ENCODE data around the gene SH3GL2. TPM values are rescaled to one million over a fixed set of nuclear protein-coding genes. Genes with fewer than 3 reads are reported as not detected.
"Not testable (repeated sequence)": the region's sequence is repeated elsewhere in the genome, so short reads cannot be mapped to it uniquely, and the experiment has no call there.

SH3GL2 gene
- total RNA-seq, 2 experiments from 2014 or later = not detected

- Mint-ChIP-seq H3K36me3 (ENCODE audit: low read depth) (no peaks in the 10 kb centered on the region), H3K27me3 (ENCODE audit: low read depth) (no peaks in the 10 kb centered on the region), H3K4me1 (ENCODE audit: low read depth) (no peaks in the 10 kb centered on the region), H3K4me3 (no peak overlapping the region), H3K9me3 (ENCODE audit: insufficient read depth) (peaks cover 13% of the 10 kb centered on the region), H3K27ac (no peak overlapping the region)
- ATAC-seq = no peak
- ChIA-PET CTCF (no interaction called here), POLR2A (no interaction called here)
- no peak for DNase-seq
Measured at GRCh38 chr9:17735859-17736258, 157.0 kb downstream of the SH3GL2 start.

- no peak for DNase-seq
- CTCF ChIA-PET = no interaction called here
- no peak overlapping the region for H3K27ac Mint-ChIP-seq
- no peaks in the 10 kb centered on the region for H3K4me1 Mint-ChIP-seq (ENCODE audit: low read depth)
- no peak for ATAC-seq
- no peaks in the 10 kb centered on the region for H3K36me3 Mint-ChIP-seq (ENCODE audit: low read depth)
- POLR2A ChIA-PET = no interaction called here
- no peak overlapping the region for H3K4me3 Mint-ChIP-seq
- no peaks in the 10 kb centered on the region for H3K9me3 Mint-ChIP-seq (ENCODE audit: insufficient read depth)
- no peaks in the 10 kb centered on the region for H3K27me3 Mint-ChIP-seq (ENCODE audit: low read depth)
Measured at GRCh38 chr9:17739022-17739421, 160.2 kb downstream of the SH3GL2 start.

DNA sequence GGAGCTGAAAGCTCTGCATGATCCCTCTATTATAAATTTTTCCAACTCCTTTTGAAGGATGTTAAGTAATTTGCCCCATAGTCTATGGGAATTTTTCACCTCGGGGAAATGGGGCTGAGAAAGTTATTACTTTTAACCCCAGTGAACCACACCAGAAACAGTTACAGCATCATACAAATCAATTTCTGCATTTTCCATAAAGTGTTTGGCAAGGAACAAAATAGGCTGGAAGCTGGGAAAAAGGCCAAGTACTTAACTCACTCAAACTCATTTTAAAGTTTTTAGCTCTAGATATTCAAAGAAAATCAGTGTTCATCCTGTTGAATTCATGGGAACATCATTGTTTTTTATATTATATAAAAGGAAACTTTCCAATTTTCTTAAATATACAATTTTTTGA lies 160.9 kb downstream of the SH3GL2 start:
- Mint-ChIP-seq H3K4me3 (no peak overlapping the region), H3K4me1 (ENCODE audit: low read depth) (no peaks in the 10 kb centered on the region), H3K36me3 (ENCODE audit: low read depth) (no peaks in the 10 kb centered on the region)

GRCh38 chr9:17742067-17742466 lies 163.2 kb downstream of the SH3GL2 start:
- H3K4me3 Mint-ChIP-seq = no peak overlapping the region
- H3K4me1 Mint-ChIP-seq (ENCODE audit: low read depth) = no peaks in the 10 kb centered on the region
- DNase-seq (no peak), ATAC-seq (no peak)
- peaks cover 7% of the 10 kb centered on the region for H3K9me3 Mint-ChIP-seq (ENCODE audit: insufficient read depth)
- H3K27ac Mint-ChIP-seq = no peak overlapping the region
- no peaks in the 10 kb centered on the region for H3K36me3 Mint-ChIP-seq (ENCODE audit: low read depth)
- no peaks in the 10 kb centered on the region for H3K27me3 Mint-ChIP-seq (ENCODE audit: low read depth)
- POLR2A ChIA-PET = no interaction called here
- CTCF ChIA-PET = no interaction called here

More for the DNA sequence above, 160.9 kb downstream of the SH3GL2 start:
- Mint-ChIP-seq H3K27ac (no peak overlapping the region), H3K27me3 (ENCODE audit: low read depth) (no peaks in the 10 kb centered on the region), H3K9me3 (ENCODE audit: insufficient read depth) (no peaks in the 10 kb centered on the region)
- DNase-seq = no peak
- POLR2A ChIA-PET = no interaction called here
- CTCF ChIA-PET = no interaction called here
- no peak for ATAC-seq

DNA sequence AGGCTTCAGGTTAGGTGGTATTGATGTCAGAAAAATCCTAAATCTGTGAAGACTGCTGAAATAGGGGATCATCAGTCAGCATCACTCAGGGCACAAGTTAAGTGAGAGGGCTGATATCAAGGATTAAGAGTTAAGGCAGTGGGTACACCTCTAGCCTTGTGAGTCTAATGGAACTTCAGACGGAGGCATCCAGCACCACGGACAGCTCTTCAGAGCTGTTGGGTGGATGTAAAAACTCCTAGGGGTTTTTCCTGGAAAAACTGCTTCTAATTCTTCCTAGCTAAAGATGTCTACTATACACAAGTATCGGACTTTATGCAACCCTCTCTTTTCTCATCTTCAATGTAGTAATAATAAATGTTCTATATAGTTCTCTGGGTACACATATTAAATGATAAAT lies 165.9 kb downstream of the SH3GL2 start:
- peaks cover 14% of the 10 kb centered on the region for H3K9me3 Mint-ChIP-seq (ENCODE audit: insufficient read depth)
- DNase-seq = no peak
- no peaks in the 10 kb centered on the region for H3K36me3 Mint-ChIP-seq (ENCODE audit: low read depth)
- H3K27me3 Mint-ChIP-seq (ENCODE audit: low read depth) = no peaks in the 10 kb centered on the region
- ATAC-seq = no peak
- no peaks in the 10 kb centered on the region for H3K4me1 Mint-ChIP-seq (ENCODE audit: low read depth)
- no peak overlapping the region for H3K27ac Mint-ChIP-seq
- CTCF ChIA-PET = no interaction called here
- POLR2A ChIA-PET = no interaction called here
- no peak overlapping the region for H3K4me3 Mint-ChIP-seq

DNA sequence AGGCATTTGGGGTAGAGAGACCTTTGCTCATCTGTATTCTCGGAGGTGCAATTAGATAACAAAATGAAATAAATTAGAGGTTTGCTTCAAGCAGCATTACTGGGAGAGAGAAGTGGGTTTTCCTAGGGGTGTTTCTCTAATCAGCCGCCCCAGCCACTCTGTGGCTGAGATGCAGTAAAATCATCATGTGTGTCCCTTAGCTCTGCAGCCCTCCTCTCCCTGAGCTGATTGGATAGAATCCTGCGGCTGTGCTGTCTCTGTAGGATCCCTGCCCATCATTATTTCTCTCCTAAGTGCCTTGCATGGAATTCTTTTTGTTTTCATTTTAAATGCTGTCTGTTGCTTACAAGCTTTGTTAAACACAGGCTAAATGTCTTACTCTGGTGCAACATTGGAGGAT lies 171.4 kb downstream of the SH3GL2 start:
- POLR2A ChIA-PET = no interaction called here
- H3K4me3 Mint-ChIP-seq = no peak overlapping the region
- H3K36me3 Mint-ChIP-seq (ENCODE audit: low read depth) = no peaks in the 10 kb centered on the region
- CTCF ChIA-PET = no interaction called here
- peaks cover 9% of the 10 kb centered on the region for H3K9me3 Mint-ChIP-seq (ENCODE audit: insufficient read depth)
- H3K27ac Mint-ChIP-seq = no peak overlapping the region
- no peaks in the 10 kb centered on the region for H3K4me1 Mint-ChIP-seq (ENCODE audit: low read depth)
- no peaks in the 10 kb centered on the region for H3K27me3 Mint-ChIP-seq (ENCODE audit: low read depth)
- no peak for ATAC-seq
- no peak for DNase-seq

- POLR2A ChIA-PET = no interaction called here
- no peak for ATAC-seq
Measured at GRCh38 chr9:17751486-17751885, 172.6 kb downstream of the SH3GL2 start.

GRCh38 chr9:17752021-17752420 lies 173.2 kb downstream of the SH3GL2 start:
- peaks cover 7% of the 10 kb centered on the region for H3K9me3 Mint-ChIP-seq (ENCODE audit: insufficient read depth)
- DNase-seq (no peak), ATAC-seq (no peak)
- ChIA-PET POLR2A (no interaction called here), CTCF (no interaction called here)
- no peaks in the 10 kb centered on the region for H3K36me3 Mint-ChIP-seq (ENCODE audit: low read depth)
- no peaks in the 10 kb centered on the region for H3K4me1 Mint-ChIP-seq (ENCODE audit: low read depth)
- H3K4me3 Mint-ChIP-seq = no peak overlapping the region
- H3K27me3 Mint-ChIP-seq (ENCODE audit: low read depth) = no peaks in the 10 kb centered on the region
- H3K27ac Mint-ChIP-seq = no peak overlapping the region

More at GRCh38 chr9:17751486-17751885, 172.6 kb downstream of the SH3GL2 start:
- H3K27ac Mint-ChIP-seq = no peak overlapping the region
- no peaks in the 10 kb centered on the region for H3K27me3 Mint-ChIP-seq (ENCODE audit: low read depth)
- H3K36me3 Mint-ChIP-seq (ENCODE audit: low read depth) = no peaks in the 10 kb centered on the region
- CTCF ChIA-PET = no interaction called here
- H3K4me3 Mint-ChIP-seq = no peak overlapping the region
- DNase-seq = no peak
- peaks cover 7% of the 10 kb centered on the region for H3K9me3 Mint-ChIP-seq (ENCODE audit: insufficient read depth)
- no peaks in the 10 kb centered on the region for H3K4me1 Mint-ChIP-seq (ENCODE audit: low read depth)

GRCh38 chr9:17757816-17758215 lies 178.9 kb downstream of the SH3GL2 start:
- H3K4me3 Mint-ChIP-seq = no peak overlapping the region
- DNase-seq (no peak), ATAC-seq (no peak)
- no peaks in the 10 kb centered on the region for H3K9me3 Mint-ChIP-seq (ENCODE audit: insufficient read depth)
- H3K4me1 Mint-ChIP-seq (ENCODE audit: low read depth) = no peaks in the 10 kb centered on the region
- no peaks in the 10 kb centered on the region for H3K27me3 Mint-ChIP-seq (ENCODE audit: low read depth)
- ChIA-PET POLR2A (no interaction called here), CTCF (no interaction called here)
- H3K36me3 Mint-ChIP-seq (ENCODE audit: low read depth) = no peaks in the 10 kb centered on the region
- no peak overlapping the region for H3K27ac Mint-ChIP-seq

- DNase-seq (no peak), ATAC-seq (no peak)
- Mint-ChIP-seq H3K27me3 (ENCODE audit: low read depth) (no peaks in the 10 kb centered on the region), H3K9me3 (ENCODE audit: insufficient read depth) (no peaks in the 10 kb centered on the region), H3K4me1 (ENCODE audit: low read depth) (no peaks in the 10 kb centered on the region), H3K4me3 (no peak overlapping the region), H3K36me3 (ENCODE audit: low read depth) (no peaks in the 10 kb centered on the region), H3K27ac (no peak overlapping the region)
- CTCF ChIA-PET = no interaction called here
- POLR2A ChIA-PET = no interaction called here
Measured at GRCh38 chr9:17760250-17760649, 181.4 kb downstream of the SH3GL2 start.

GRCh38 chr9:17761984-17762676 lies 183.3 kb downstream of the SH3GL2 start:
- no peak overlapping the region for H3K4me3 Mint-ChIP-seq
- DNase-seq (no peak), ATAC-seq (no peak)
- H3K27ac Mint-ChIP-seq = no peak overlapping the region
- H3K27me3 Mint-ChIP-seq (ENCODE audit: low read depth) = no peaks in the 10 kb centered on the region
- POLR2A ChIA-PET = interaction anchor here (0.6 kb wide), 1 partner anchor 451 kb away, joined by 3 read pairs; no protein-coding TSS in a partner anchor
- CTCF ChIA-PET = no interaction called here
- no peaks in the 10 kb centered on the region for H3K9me3 Mint-ChIP-seq (ENCODE audit: insufficient read depth)
- H3K4me1 Mint-ChIP-seq (ENCODE audit: low read depth) = no peaks in the 10 kb centered on the region
- H3K36me3 Mint-ChIP-seq (ENCODE audit: low read depth) = no peaks in the 10 kb centered on the region

- POLR2A ChIA-PET = no interaction called here
- DNase-seq (no peak), ATAC-seq (no peak)
- Mint-ChIP-seq H3K36me3 (ENCODE audit: low read depth) (no peaks in the 10 kb centered on the region), H3K4me1 (ENCODE audit: low read depth) (no peaks in the 10 kb centered on the region), H3K27me3 (ENCODE audit: low read depth) (no peaks in the 10 kb centered on the region), H3K27ac (no peak overlapping the region), H3K9me3 (ENCODE audit: insufficient read depth) (no peaks in the 10 kb centered on the region), H3K4me3 (no peak overlapping the region)
- CTCF ChIA-PET = no interaction called here
Measured at GRCh38 chr9:17764306-17764705, 185.4 kb downstream of the SH3GL2 start.

DNA sequence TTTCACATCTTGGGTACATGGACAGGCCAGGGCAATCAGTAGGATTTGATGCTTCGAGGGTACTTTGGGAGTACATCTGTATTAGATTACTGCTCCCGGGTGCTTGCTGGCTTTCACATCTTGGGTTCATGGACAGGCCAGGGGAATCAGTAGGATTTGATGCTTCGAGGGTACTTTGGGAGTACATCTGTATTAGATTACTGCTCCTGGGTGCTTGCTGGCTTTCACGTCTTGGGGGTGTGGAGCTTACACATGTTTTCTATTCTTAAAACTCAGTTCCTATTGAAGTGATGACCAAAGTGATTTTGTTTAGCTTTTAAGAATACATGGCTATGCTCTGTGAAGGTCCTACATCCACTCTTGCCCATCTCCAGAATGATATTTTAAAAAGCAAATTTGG lies 186.3 kb downstream of the SH3GL2 start:
- H3K36me3 Mint-ChIP-seq (ENCODE audit: low read depth); H3K4me3 Mint-ChIP-seq; POLR2A ChIA-PET; DNase-seq; H3K4me1 Mint-ChIP-seq (ENCODE audit: low read depth); H3K9me3 Mint-ChIP-seq (ENCODE audit: insufficient read depth); CTCF ChIA-PET; ATAC-seq; H3K27me3 Mint-ChIP-seq (ENCODE audit: low read depth); H3K27ac Mint-ChIP-seq: not testable (repeated sequence)

All from activated CD8-positive, alpha-beta T cell treated with anti-CD3 and anti-CD28 coated beads, Interleukin-2, amount 10 ng/mL, durations not matched to agents 7 days and 5 days (primary cell).